Liver (tissue), 9 donors: ENCODE data around the gene SMARCD2. TPM values are rescaled to one million over a fixed set of nuclear protein-coding genes. Genes with fewer than 3 reads are reported as not detected.
A peak's percentile ranks its signal among the peaks of the same experiment; 100 is the strongest.

Source experiments
- DNase-seq: peaks from one replicate; pipeline ENCODE4 v3.0.0-alpha.2; 2017; ENCODE audit warnings: low spot score
- H3K27ac ChIP-seq, 2 donors: one replicate each; pipeline ENCODE4 v1.7.0; 2013; ENCODE audit warnings: inconsistent platforms in 2 of 2, low read length in 2 of 2, control low read depth in 1 of 2, low read depth in 1 of 2, mild to moderate bottlenecking in 1 of 2
- H3K27me3 ChIP-seq, 4 donors: one replicate each; pipeline versions ENCODE4 v1.6.1 to v1.7.0; 2013; ENCODE audit warnings: low read length in 3 of 4, inconsistent platforms in 1 of 4, mild to moderate bottlenecking in 1 of 4, moderate library complexity in 1 of 4; ENCODE audit not compliant: control insufficient read depth in 4 of 4, insufficient read depth in 4 of 4
- H3K36me3 ChIP-seq, 4 donors: one replicate each; pipeline versions ENCODE4 v1.6.1 to v1.7.0; 2013; ENCODE audit warnings: low read length in 3 of 4, mild to moderate bottlenecking in 3 of 4, low read depth in 1 of 4, moderate library complexity in 1 of 4; ENCODE audit not compliant: control insufficient read depth in 4 of 4, insufficient read depth in 3 of 4
- H3K4me1 ChIP-seq, 4 donors: one replicate each; pipeline versions ENCODE4 v1.6.1 to v1.7.0; 2013; ENCODE audit warnings: low read length in 3 of 4, mild to moderate bottlenecking in 3 of 4, moderate library complexity in 1 of 4; ENCODE audit not compliant: control insufficient read depth in 4 of 4, insufficient read depth in 4 of 4
- H3K4me3 ChIP-seq, 3 donors: one replicate each; pipeline versions ENCODE4 v1.6.1 to v1.7.0; 2013; ENCODE audit warnings: low read length in 3 of 3, control low read depth in 1 of 3, low read depth in 1 of 3, mild to moderate bottlenecking in 1 of 3
- H3K9ac ChIP-seq, 2 donors: one replicate each; pipeline ENCODE4 v1.7.0; 2013; ENCODE audit warnings: low read length in 2 of 2, mild to moderate bottlenecking in 2 of 2, moderate library complexity in 2 of 2, control low read depth in 1 of 2, low read depth in 1 of 2
- H3K9me3 ChIP-seq, 4 donors: one replicate each; pipeline versions ENCODE4 v1.6.1 to v1.7.0; 2013; ENCODE audit warnings: low read length in 3 of 4; ENCODE audit not compliant: control insufficient read depth in 4 of 4
- ATF3 ChIP-seq: IDR thresholded peaks from 2 replicates; pipeline ENCODE4 v1.6.1; 2016; ENCODE audit warnings: antibody characterized with exemption
- CTCF ChIP-seq: fragments of 150-350 bp; IDR thresholded peaks from 2 replicates; pipeline ENCODE4 v1.5.1; 2017; ENCODE audit warnings: improper control_type of control experiment, low read depth, low read length; ENCODE audit not compliant: missing input control
- EGR1 ChIP-seq, 2 donors: IDR thresholded peaks; 2 replicates each; pipeline ENCODE4 v1.6.1; 2016 to 2018; ENCODE audit warnings: antibody characterized with exemption in 2 of 2, low read depth in 2 of 2
- FOXA1 ChIP-seq: IDR thresholded peaks from 2 replicates; pipeline ENCODE4 v1.6.1; 2016; ENCODE audit warnings: antibody characterized with exemption
- FOXA2 ChIP-seq: IDR thresholded peaks from 2 replicates; pipeline ENCODE4 v1.6.1; 2016; ENCODE audit warnings: antibody characterized with exemption
- GABPA ChIP-seq, 2 donors: IDR thresholded peaks in 1 of 2; conservative IDR thresholded peaks in 1 of 2; 2 replicates each; pipeline ENCODE4 v1.6.1; 2016; ENCODE audit warnings: antibody characterized with exemption in 2 of 2, mild to moderate bottlenecking in 1 of 2, moderate library complexity in 1 of 2
- HNF4A ChIP-seq, 2 donors: conservative IDR thresholded peaks; 2 replicates each; pipeline ENCODE4 v1.6.1; 2016; ENCODE audit warnings: antibody characterized with exemption in 2 of 2, mild to moderate bottlenecking in 2 of 2
- HNF4G ChIP-seq: IDR thresholded peaks from 2 replicates; pipeline ENCODE4 v1.6.1; 2016; ENCODE audit warnings: antibody characterized with exemption
- JUND ChIP-seq, 2 donors: IDR thresholded peaks; 2 replicates each; pipeline ENCODE4 v1.6.1; 2016; ENCODE audit warnings: antibody characterized with exemption in 2 of 2
- NR2F2 ChIP-seq: IDR thresholded peaks from 2 replicates; pipeline ENCODE4 v1.6.1; 2016; ENCODE audit warnings: antibody characterized with exemption
- RAD21 ChIP-seq, 2 donors: IDR thresholded peaks; 2 replicates each; pipeline ENCODE4 v1.6.1; 2016; ENCODE audit warnings: antibody characterized with exemption in 2 of 2, mild to moderate bottlenecking in 2 of 2
- RXRA ChIP-seq, 2 donors: IDR thresholded peaks; 2 replicates each; pipeline ENCODE4 v1.6.1; 2017 to 2018; ENCODE audit warnings: antibody characterized with exemption in 2 of 2, mild to moderate bottlenecking in 1 of 2
- SP1 ChIP-seq: IDR thresholded peaks from 2 replicates; pipeline ENCODE4 v1.6.1; 2018; ENCODE audit warnings: antibody characterized with exemption, mild to moderate bottlenecking
- TAF1 ChIP-seq: conservative IDR thresholded peaks from 2 replicates; pipeline ENCODE4 v1.6.1; 2016; ENCODE audit warnings: antibody characterized with exemption, mild to moderate bottlenecking
- YY1 ChIP-seq: IDR thresholded peaks from 2 replicates; pipeline ENCODE4 v1.6.1; 2016; ENCODE audit warnings: antibody characterized with exemption, mild to moderate bottlenecking
- WGBS: extraction: QIAGEN DNeasy Blood & Tissue Kit; methylation state at CpG from one replicate; pipeline ENCODE4 v1.1.7; 2013; 5-methylcytosine and 5-hydroxymethylcytosine counted together
- polyA plus RNA-seq, 2 donors: library from polyadenylated mRNA; stranded (reverse) in 1 of 2; unstranded in 1 of 2; fragments of 200-250 nt in 1 of 2; fragments of >200 nt in 1 of 2; fragmentation: Nextera tagmentation in 1 of 2; extraction: Ambion mirVana in 1 of 2; gene quantifications; one replicate each; pipeline versions ENCODE4 v1.2.1 to v1.2.3, GENCODE V29; 2013 to 2015
- total RNA-seq, 2 donors: library from RNA; depleted of rRNA; stranded (reverse); fragments of >200 nt; gene quantifications; one replicate each; pipeline ENCODE4 v1.2.3, GENCODE V29; 2014
- TF ChIP-seq, protein P1 (sequence below): IDR thresholded peaks from 2 replicates; pipeline ENCODE4 v1.6.1; 2016; ENCODE audit warnings: antibody characterized with exemption
- TF ChIP-seq, protein P2 (sequence below): IDR thresholded peaks from 2 replicates; pipeline ENCODE4 v1.6.1; 2016; ENCODE audit warnings: antibody characterized with exemption, mild to moderate bottlenecking
- TF ChIP-seq, protein P3 (sequence below): IDR thresholded peaks from 2 replicates; pipeline ENCODE4 v1.6.1; 2016; ENCODE audit warnings: antibody characterized with exemption
- donor health status: healthy.
- donor health status: healthy.
- donor health status: healthy.
- donor health status: healthy.
- donor health status: healthy.

Gene SMARCD2
- total RNA-seq (10 to 100 TPM; 36.3 to 67.9 TPM), polyA plus RNA-seq (10 to 100 TPM; 14.5 to 42.5 TPM)

- TF ChIP-seq CTCF (no peak), RAD21 (IDR thresholded peaks at IDR 0.05) (peak; percentile 17 to 23), FOXA1 (peak; percentile 60), NR2F2 (peak; percentile 99), FOXA2 (no peak), ATF3 (peak; percentile 56), EGR1 (IDR thresholded peaks at IDR 0.05; ENCODE audit: low read depth in 2 of 2) (peak; percentile 40 to 50), TAF1 (peak; percentile 68), GABPA (IDR thresholded peaks at IDR 0.05 in 1 of 2, conservative IDR thresholded peaks at IDR 0.05 in 1 of 2) (peak; percentile 78 to 91), YY1 (peak; percentile 94), HNF4A (conservative IDR thresholded peaks at IDR 0.05) (peak; percentile 28 to 35), RXRA (IDR thresholded peaks at IDR 0.05) (peak; percentile 84 to 90), SP1 (peak; percentile 93), HNF4G (peak; percentile 10), JUND (IDR thresholded peaks at IDR 0.05) (peak in 1 of 2 donors; percentile 41)
- TF ChIP-seq, protein P1, sequence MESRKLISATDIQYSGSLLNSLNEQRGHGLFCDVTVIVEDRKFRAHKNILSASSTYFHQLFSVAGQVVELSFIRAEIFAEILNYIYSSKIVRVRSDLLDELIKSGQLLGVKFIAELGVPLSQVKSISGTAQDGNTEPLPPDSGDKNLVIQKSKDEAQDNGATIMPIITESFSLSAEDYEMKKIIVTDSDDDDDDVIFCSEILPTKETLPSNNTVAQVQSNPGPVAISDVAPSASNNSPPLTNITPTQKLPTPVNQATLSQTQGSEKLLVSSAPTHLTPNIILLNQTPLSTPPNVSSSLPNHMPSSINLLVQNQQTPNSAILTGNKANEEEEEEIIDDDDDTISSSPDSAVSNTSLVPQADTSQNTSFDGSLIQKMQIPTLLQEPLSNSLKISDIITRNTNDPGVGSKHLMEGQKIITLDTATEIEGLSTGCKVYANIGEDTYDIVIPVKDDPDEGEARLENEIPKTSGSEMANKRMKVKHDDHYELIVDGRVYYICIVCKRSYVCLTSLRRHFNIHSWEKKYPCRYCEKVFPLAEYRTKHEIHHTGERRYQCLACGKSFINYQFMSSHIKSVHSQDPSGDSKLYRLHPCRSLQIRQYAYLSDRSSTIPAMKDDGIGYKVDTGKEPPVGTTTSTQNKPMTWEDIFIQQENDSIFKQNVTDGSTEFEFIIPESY, result peak; percentile 98
- TF ChIP-seq, protein P2, sequence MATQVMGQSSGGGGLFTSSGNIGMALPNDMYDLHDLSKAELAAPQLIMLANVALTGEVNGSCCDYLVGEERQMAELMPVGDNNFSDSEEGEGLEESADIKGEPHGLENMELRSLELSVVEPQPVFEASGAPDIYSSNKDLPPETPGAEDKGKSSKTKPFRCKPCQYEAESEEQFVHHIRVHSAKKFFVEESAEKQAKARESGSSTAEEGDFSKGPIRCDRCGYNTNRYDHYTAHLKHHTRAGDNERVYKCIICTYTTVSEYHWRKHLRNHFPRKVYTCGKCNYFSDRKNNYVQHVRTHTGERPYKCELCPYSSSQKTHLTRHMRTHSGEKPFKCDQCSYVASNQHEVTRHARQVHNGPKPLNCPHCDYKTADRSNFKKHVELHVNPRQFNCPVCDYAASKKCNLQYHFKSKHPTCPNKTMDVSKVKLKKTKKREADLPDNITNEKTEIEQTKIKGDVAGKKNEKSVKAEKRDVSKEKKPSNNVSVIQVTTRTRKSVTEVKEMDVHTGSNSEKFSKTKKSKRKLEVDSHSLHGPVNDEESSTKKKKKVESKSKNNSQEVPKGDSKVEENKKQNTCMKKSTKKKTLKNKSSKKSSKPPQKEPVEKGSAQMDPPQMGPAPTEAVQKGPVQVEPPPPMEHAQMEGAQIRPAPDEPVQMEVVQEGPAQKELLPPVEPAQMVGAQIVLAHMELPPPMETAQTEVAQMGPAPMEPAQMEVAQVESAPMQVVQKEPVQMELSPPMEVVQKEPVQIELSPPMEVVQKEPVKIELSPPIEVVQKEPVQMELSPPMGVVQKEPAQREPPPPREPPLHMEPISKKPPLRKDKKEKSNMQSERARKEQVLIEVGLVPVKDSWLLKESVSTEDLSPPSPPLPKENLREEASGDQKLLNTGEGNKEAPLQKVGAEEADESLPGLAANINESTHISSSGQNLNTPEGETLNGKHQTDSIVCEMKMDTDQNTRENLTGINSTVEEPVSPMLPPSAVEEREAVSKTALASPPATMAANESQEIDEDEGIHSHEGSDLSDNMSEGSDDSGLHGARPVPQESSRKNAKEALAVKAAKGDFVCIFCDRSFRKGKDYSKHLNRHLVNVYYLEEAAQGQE, result peak; percentile 81
- TF ChIP-seq, protein P3, sequence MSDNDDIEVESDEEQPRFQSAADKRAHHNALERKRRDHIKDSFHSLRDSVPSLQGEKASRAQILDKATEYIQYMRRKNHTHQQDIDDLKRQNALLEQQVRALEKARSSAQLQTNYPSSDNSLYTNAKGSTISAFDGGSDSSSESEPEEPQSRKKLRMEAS, result peak; percentile 65
- peaks cover 24 to 43% (median 40%) of the 10 kb centered on the region in 4 donors for H3K4me1 ChIP-seq
- peak within 1 kb of the TSS; percentile 84 to 86 for H3K27ac ChIP-seq
- peak within 1 kb of the TSS; percentile 77 to 85 for H3K9ac ChIP-seq
- peak within 1 kb of the TSS; percentile 67 to 80 (median 74) for H3K4me3 ChIP-seq
- no peaks in the 10 kb centered on the region for H3K27me3 ChIP-seq
- peak; percentile 99 for DNase-seq
- H3K9me3 ChIP-seq, result no peaks in the 10 kb centered on the region
- H3K36me3 ChIP-seq, result no peaks in the 10 kb centered on the region
- under 1% methylated on average over 92 of the region's 92 CpGs for WGBS
Measured at GRCh38 chr17:63842540-63843386, at the start of gene SMARCD2. Gene SMARCD2, minus strand, starts transcription at chr17:63842685. Its CDS starts 11 bp downstream, at chr17:63842674.
